HG03520 (cell line): ENCODE data around the gene LAMC1.

ENCODE experiments used
- ATAC-seq: cut with Tn5 transposase; IDR thresholded peaks from one replicate; pipeline ENCODE4 v1.9.1; 2021; ENCODE audit warnings: mild to moderate bottlenecking, moderate library complexity; ENCODE audit not compliant: unreplicated experiment

The LAMC1 gene

GRCh38 chr1:183077097-183077496, 53.9 kb downstream of the LAMC1 start:
- no peak for ATAC-seq

- no peak for ATAC-seq
These were observed 56.6 kb downstream of the LAMC1 start for GRCh38 chr1:183079712-183080388.

DNA sequence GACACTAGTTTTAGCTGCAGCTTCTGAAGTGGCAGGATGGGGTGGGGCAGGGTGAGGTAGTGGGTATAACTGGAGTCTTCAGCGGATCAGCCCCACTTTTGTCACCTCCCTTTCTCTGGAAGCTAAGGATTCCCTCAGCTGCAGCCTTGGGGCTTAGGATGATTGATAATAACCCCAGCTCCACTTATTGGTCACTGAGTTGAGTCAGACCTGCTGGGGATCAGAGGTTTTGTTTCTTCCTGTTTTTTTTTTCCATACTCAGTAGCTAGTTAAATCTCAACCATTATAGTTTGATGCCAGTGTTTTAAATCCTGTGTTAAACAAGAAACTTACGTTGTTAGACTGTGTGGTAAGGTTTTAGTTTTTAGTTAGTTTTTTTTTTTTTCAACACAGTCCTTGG, 57.2 kb downstream of the LAMC1 start:
- no peak for ATAC-seq

- ATAC-seq: no peak
These were observed 58.3 kb downstream of the LAMC1 start for GRCh38 chr1:183081402-183082120.

GRCh38 chr1:183082650-183083049, 59.4 kb downstream of the LAMC1 start:
- no peak for ATAC-seq

DNA sequence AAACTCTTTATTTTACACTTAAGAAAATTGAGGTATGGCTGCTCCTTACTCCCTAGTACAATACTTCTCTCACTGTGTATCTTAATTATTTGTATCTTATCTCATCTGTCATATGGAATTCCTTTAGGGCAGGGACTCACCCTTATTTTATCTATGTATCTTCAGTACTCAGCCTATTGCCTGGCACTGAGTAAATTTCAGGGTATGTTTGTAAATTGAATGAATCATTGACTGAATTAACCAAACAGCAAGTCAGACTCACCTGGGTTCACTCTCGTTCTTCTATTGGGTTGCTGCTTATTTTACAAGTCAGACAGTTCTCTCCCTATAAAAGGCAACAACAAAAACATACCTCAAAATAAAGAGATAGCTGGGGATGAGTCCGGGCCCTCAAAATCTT, 63.8 kb downstream of the LAMC1 start:
- ATAC-seq: no peak

GRCh38 chr1:183089025-183089639, 65.9 kb downstream of the LAMC1 start:
- no peak for ATAC-seq

- no peak for ATAC-seq
These were observed 67.3 kb downstream of the LAMC1 start for GRCh38 chr1:183090391-183091006.

DNA sequence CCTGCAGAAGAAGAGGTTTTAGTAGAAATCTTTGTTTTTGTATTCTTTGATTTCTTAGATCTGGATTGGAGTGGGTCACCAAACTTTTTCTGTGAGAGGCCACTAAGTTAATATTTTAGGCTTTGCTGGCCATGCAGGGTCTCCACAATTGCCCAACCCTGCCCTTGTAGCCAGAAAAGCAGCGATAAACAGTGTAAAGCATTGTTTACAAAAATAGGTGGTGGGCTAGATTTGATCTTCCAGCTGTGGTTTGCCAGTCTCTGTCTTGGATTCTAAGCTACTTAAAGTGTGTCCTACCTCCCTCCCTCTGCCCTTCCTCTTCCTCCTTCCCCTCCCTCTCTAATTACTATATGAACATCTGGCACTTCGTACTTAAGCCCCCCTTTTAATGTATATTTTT, 68.0 kb downstream of the LAMC1 start:
- ATAC-seq: no peak

GRCh38 chr1:183092350-183092749, 69.1 kb downstream of the LAMC1 start:
- ATAC-seq: no peak

DNA sequence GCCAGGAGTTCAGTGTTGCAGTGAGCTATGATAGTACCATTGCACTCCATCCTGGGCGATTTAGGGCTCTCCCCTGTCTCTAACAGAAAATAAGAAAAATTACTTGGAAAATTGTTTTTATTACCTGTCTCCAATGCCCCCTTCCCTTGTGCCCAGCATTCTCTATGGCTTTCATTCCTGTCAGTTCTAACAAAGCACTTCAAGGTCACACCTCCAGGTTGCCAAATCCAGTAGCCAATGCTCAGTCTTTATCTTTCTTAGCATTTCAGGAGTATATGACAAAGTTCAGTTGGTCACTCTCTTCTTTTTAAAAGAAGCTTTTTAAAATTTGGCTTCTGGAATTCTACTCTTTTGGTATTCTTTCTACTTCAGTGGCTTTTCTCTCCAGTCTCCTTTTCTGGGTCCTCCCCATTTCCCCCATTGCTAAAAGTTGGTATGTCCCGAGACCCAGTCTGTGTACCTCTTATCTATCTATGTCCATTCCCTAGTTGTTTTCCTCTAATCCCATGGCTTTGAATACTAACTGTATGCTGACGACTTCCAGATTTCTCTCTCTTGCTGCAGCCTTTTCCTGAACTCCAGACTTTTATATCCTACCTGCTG, 69.9 kb downstream of the LAMC1 start:
- ATAC-seq: no peak

- ATAC-seq: no peak
These were observed 70.6 kb downstream of the LAMC1 start for GRCh38 chr1:183093786-183094298.

- no peak for ATAC-seq
These were observed 71.1 kb downstream of the LAMC1 start for GRCh38 chr1:183094351-183094750.

DNA sequence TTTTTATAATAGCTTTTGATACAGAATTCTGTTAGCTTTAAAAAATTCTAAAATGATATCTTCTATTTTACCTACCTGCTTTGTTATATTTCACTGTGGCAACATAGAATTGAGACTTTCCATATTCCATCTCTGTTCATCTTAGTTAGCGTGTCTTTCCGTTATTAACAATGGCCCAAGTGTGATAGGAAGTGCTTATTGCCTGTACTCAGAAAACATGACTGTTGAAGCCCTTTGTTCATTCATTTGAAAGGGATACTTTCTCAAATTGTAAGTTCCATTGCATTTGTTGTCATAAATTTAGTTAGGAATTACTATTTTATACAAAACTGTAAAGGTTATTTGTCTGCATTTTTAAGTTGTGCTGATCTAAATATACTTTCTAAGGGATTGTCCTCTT, 73.1 kb downstream of the LAMC1 start:
- no peak for ATAC-seq

- ATAC-seq: no peak
These were observed 73.7 kb downstream of the LAMC1 start for GRCh38 chr1:183096894-183097293.

GRCh38 chr1:183097438-183098051, 74.3 kb downstream of the LAMC1 start:
- no peak for ATAC-seq

- no peak for ATAC-seq
These were observed 75.1 kb downstream of the LAMC1 start for GRCh38 chr1:183098317-183098716.

- ATAC-seq: no peak
These were observed 77.2 kb downstream of the LAMC1 start for GRCh38 chr1:183100361-183100974.

DNA sequence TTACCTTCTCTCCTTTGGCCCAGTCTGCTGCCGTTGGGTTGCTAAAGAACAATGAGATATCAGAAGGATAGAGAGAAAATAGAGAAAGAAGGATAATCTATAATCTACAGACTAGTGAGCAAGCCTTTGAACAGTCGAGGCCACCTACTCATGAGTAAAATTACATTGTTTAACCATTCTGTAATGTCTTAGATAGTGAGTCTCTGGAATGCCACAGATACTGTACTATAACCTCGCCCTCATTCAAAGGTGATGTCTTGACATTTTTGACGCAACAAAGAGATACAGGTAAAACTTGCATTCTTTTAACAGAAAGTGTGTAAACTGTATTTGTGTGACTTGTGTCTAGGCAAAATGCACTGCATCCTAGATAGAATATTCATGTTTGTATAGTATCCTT, 77.9 kb downstream of the LAMC1 start:
- no peak for ATAC-seq

DNA sequence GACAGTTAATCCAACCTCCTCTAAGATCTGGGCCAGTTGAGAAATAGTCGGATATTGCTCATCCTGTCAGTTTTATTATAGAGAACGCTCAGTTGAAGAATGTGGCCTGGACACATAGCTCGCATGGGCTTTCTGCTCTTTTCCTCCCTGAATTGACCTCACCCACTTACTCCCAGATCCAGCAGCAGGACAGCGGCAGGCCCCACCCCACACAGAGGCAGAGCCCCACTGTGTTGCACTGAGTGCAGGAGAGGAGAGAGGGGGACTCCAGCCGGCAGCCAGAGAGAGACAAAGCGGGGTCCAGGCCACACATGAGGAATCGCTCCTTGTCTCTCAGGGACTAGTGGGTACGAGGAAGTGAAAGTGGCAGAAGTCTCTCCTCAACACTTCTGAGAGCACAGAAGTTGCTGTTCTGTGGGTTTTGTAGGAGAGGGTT, 78.6 kb downstream of the LAMC1 start:
- ATAC-seq: no peak
